Mesodermal cell (in vitro differentiated cells): ENCODE data around the gene EPHB1.

ENCODE experiments used
- H3K27ac ChIP-seq: 2 replicates; pipeline ENCODE4 v1.7.0; 2013; ENCODE audit warnings: mild to moderate bottlenecking, low read depth, low read length, moderate library complexity; ENCODE audit not compliant: severe bottlenecking
- H3K36me3 ChIP-seq: 2 replicates; pipeline ENCODE4 v1.7.1; 2013; ENCODE audit warnings: mild to moderate bottlenecking, low read length, moderate library complexity; ENCODE audit not compliant: control insufficient read depth, insufficient read depth
- H3K4me1 ChIP-seq: one replicate; pipeline ENCODE4 v1.7.1; 2013; ENCODE audit warnings: mild to moderate bottlenecking, low read length; ENCODE audit not compliant: insufficient read depth, control insufficient read depth, poor library complexity, severe bottlenecking
- H3K4me3 ChIP-seq: 2 replicates; pipeline ENCODE4 v1.7.0; 2013; ENCODE audit warnings: low read length, control low read depth, mild to moderate bottlenecking; ENCODE audit not compliant: insufficient read depth, poor library complexity, severe bottlenecking; ENCODE audit errors: extremely low read depth
- H3K9me3 ChIP-seq: 2 replicates; pipeline ENCODE4 v1.7.1; 2013; ENCODE audit warnings: mild to moderate bottlenecking, low read length, moderate library complexity; ENCODE audit not compliant: control insufficient read depth
- WGBS, 2 experiments: methylation state at CpG; one replicate each; pipeline ENCODE4 v1.1.5; 2013; ENCODE audit warnings: missing lambda C conversion rate in 2 of 2; ENCODE audit not compliant: insufficient coverage in 2 of 2; 5-methylcytosine and 5-hydroxymethylcytosine counted together

Gene EPHB1

DNA sequence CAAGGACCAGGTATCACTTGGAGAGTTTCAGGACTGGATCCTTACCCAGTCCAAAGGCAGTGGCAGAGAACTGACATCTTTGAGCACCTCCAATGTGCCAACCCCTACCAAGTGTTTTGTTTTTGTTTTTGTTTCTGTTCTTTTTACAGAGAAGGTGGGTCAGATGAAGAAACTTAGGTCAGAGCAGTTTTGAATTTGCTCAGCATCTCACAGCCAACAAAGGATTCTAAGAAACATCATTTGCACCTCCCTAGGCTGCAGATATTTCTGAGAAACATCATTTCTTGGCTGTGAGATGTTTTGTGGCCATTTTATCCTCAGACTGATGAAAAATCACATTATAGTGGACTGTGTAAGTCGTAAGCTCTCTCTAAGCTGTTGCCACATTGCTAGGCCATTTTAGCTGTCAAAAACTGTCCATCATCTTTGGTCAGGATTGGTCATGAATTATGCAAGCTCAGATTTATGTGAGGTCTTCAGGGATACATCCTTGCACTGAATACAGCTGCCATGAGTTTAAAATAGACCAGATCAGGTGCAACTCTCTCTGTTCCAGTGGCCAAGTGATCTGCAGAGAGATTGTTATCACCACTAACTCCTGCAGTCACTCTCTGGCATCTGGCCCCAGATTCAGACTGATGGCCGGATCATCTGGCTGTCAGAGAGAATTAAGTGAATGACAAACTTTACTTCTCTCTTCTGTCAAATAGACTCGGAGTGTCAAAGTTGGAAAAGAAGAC is 341.5 kb downstream of the EPHB1 start:
- no peak overlapping the region for H3K27ac ChIP-seq
- no peak overlapping the region for H3K4me3 ChIP-seq
- 64 to 67% methylated on average over 1 of the region's 3 CpGs for WGBS, 2 experiments

DNA sequence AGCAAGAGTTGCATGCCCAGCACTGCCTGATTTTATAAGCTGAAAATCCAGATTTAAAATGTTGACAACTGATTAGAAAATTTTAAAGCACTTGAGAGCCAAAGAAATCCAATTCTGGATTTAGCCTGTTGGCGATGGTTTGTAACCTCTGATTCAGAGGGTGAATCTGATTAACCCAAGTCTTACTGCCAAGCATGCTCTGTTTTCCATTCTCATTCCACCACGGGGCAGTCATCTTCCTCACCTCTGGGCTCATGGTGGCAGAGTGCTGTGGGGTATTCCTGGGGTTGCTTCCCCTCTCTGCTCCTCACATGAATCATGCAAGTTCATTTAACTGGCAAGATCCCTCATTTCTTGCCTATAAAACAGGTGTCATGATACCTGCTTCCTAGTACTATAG is 342.2 kb downstream of the EPHB1 start:
- H3K27ac ChIP-seq: no peak overlapping the region
- no peaks in the 10 kb centered on the region for H3K4me1 ChIP-seq
- no peak overlapping the region for H3K4me3 ChIP-seq
- whole genome bisulfite sequencing, 2 experiments: 100% methylated on average over 1 of the region's 2 CpGs
- no peaks in the 10 kb centered on the region for H3K36me3 ChIP-seq
- no peaks in the 10 kb centered on the region for H3K9me3 ChIP-seq

More for the DNA sequence above, 341.5 kb downstream of the EPHB1 start:
- H3K9me3 ChIP-seq: no peaks in the 10 kb centered on the region
- no peaks in the 10 kb centered on the region for H3K36me3 ChIP-seq
- H3K4me1 ChIP-seq: no peaks in the 10 kb centered on the region

DNA sequence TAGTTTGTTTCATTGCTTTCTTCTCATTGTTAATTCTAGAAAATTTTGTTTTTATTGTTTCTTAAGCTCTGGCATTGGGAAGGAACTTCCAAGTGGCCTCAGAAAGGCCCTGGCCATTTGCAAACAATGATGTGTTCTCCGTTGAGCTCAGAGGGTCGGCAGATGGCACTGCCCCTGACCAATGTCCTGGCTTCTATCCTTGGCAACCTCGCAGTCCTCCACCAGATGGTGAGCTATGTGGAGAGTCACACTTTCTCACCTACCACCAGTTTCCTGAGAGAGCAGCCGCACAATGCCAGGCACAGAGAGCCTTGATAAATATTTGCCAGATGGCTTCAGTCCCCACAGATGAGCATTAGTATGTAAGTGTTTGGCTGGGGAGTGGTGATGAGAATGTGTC is 343.7 kb downstream of the EPHB1 start:
- no peaks in the 10 kb centered on the region for H3K9me3 ChIP-seq
- WGBS, 2 experiments: 96 to 100% methylated on average over 1 to 3 of the region's 4 CpGs
- no peak overlapping the region for H3K27ac ChIP-seq
- no peaks in the 10 kb centered on the region for H3K36me3 ChIP-seq
- H3K4me3 ChIP-seq: no peak overlapping the region
- H3K4me1 ChIP-seq: no peaks in the 10 kb centered on the region

DNA sequence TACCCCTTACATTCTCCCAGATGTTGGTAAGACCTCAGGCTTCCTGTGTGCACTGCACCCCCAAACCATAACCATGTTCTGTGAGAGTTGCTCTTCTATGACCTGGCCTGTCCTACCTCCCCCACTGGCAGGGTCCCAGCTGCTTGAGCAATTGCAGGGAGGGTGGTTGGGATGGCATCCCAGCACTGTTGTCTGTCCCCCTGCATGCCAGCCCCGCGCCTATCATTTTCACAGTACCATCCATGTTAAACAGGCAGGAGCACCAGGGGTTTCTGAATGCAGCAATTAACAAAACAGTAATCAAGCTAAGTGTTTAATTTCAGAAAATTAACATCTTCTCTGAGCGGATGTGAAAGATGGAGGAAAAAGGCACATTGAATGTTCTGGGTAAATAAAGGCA is 345.5 kb downstream of the EPHB1 start:
- WGBS, 2 experiments: 88% methylated on average over 1 of the region's 3 CpGs; no CpG with 5 or more reads in 1 of the 2 experiments
- Histone ChIP-seq H3K4me1 (no peaks in the 10 kb centered on the region), H3K9me3 (no peaks in the 10 kb centered on the region), H3K27ac (no peak overlapping the region), H3K4me3 (no peak overlapping the region), H3K36me3 (no peaks in the 10 kb centered on the region)

DNA sequence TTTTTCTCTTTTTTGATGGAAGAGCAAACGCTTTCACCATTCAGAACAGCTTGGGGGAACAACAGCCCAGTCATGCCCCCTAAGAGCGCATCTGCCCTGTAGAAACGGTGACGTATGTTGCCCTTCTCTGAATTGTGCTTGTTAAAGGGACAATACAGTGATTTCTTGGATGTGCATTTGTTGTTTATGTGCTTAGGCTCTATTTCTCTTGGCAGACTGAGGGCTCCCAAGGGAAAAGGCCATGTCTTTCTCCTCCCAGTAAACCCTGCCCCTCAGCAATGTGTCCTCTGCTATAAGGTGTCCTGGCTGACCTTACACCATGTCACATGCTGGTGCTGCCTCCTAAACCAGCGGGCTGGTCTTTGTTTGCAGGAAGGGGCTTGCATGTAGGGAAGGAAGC is 346.1 kb downstream of the EPHB1 start:
- 97% methylated on average over 3 of the region's 5 CpGs; no CpG with 5 or more reads in 1 of the 2 experiments for WGBS, 2 experiments

DNA sequence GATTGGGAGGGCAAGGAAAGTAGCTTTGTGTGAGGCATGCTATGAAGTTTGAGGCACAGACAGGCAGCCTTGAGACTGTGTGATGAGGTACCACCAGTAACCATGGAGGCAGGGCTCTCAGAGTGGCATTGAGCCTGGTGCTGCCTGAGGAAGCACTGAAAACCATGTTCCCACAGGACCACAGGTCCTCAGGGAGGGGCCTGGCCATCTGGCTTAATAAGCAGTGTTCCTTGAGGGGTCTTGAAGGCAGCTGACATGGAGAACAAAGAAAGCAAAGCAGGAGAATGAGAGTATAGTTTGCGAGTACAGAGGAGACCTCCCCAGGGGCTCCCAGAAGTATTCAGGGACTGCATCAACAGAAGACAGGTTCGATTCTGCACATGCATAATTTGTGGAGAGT is 346.6 kb downstream of the EPHB1 start:
- no peaks in the 10 kb centered on the region for H3K9me3 ChIP-seq
- H3K27ac ChIP-seq: no peak overlapping the region
- 68 to 81% methylated on average over 2 of the region's 2 CpGs for WGBS, 2 experiments
- H3K36me3 ChIP-seq: no peaks in the 10 kb centered on the region
- no peaks in the 10 kb centered on the region for H3K4me1 ChIP-seq
- no peak overlapping the region for H3K4me3 ChIP-seq

More for the DNA sequence above, 346.1 kb downstream of the EPHB1 start:
- H3K27ac ChIP-seq: no peak overlapping the region
- no peak overlapping the region for H3K4me3 ChIP-seq
- H3K4me1 ChIP-seq: no peaks in the 10 kb centered on the region
- no peaks in the 10 kb centered on the region for H3K9me3 ChIP-seq
- H3K36me3 ChIP-seq: no peaks in the 10 kb centered on the region

DNA sequence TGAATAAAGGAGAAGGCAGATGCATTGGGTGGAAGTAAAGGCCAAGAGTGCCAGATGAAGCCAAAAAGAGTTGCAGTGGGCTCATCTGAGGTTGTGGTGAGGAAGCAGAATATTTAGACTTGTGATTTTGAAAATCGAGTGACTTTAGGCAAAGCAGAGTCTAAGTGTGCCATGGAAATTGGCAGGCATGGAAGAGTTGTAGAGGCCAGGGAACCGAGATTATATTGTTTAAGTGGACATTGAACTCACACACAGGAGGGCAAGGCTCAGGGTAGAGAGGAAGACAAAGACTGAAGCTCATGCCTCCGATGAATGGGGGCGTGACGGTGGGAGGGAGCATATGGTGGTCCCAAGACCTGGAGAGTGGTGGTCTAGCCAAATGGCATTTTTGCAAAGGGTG is 347.5 kb downstream of the EPHB1 start:
- Histone ChIP-seq H3K27ac (no peak overlapping the region), H3K4me3 (no peak overlapping the region), H3K36me3 (no peaks in the 10 kb centered on the region), H3K4me1 (no peaks in the 10 kb centered on the region), H3K9me3 (no peaks in the 10 kb centered on the region)
- 86% methylated on average over 3 to 5 of the region's 5 CpGs for WGBS, 2 experiments

DNA sequence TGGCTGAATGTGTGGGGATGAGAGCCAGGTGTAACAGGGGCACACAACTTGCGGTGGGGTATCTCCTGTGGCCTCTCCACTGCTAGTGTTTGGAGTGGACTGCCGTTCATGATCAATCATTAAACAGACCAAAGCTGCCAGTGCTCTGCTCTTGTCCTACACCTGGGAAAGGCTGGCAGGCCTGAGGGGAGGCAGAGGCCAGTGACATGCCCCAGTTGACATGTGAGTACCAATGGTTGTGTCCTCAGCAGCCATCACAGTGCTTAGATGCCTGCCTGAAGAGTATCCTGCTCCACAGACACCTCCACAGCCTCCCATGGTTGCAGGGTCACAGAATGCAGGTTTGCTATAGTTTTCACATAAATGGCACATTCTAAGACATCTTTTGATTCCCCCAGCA is 348.4 kb downstream of the EPHB1 start:
- H3K36me3 ChIP-seq: no peaks in the 10 kb centered on the region
- 71 to 82% methylated on average over 1 to 2 of the region's 2 CpGs for WGBS, 2 experiments
- H3K9me3 ChIP-seq: no peaks in the 10 kb centered on the region
- H3K4me3 ChIP-seq: no peak overlapping the region
- no peaks in the 10 kb centered on the region for H3K4me1 ChIP-seq
- no peak overlapping the region for H3K27ac ChIP-seq

DNA sequence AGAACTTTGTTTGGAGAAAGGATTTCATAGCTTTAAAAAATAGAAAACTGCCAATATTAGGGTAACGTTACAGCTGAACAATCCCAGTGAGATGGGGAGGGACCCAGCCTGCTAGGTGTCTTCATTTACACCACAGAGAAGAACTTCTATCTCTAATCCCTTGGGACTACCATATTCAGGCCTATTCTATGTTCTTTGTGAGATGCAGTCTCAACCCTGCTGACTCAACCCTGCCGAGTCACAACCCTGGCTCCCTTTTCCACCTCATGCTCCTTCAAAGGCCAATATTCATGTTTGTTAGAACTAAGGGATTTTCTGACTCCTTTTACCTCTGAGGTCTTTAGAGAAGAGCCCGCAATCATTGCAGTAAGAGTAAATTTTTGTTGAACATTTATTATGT is 350.5 kb downstream of the EPHB1 start:
- H3K36me3 ChIP-seq: no peaks in the 10 kb centered on the region
- no peaks in the 10 kb centered on the region for H3K9me3 ChIP-seq
- H3K4me1 ChIP-seq: no peaks in the 10 kb centered on the region
- H3K4me3 ChIP-seq: no peak overlapping the region
- 75 to 100% methylated on average over 1 of the region's 3 CpGs for WGBS, 2 experiments
- no peak overlapping the region for H3K27ac ChIP-seq

DNA sequence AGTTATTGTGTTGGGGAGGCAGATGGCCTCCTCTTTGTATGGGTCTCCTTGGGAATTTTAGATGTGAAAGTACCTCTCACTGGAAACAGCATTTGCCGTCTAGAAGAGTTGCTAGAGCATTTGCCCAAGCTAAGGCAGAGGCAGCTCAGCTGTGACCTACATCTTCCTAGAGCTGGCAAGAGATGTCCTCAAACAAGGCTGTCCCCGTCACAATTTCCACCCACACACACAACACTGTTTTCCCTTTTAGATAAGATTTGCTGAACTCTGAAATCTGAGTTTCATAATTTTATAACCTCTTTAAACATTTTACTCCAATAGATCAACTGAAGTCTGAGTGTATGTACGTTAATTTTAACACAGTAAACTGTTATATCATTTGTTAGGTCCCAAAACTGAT is 352.6 kb downstream of the EPHB1 start:
- WGBS, 2 experiments: 57 to 100% methylated on average over 1 of the region's 3 CpGs
- H3K36me3 ChIP-seq: no peaks in the 10 kb centered on the region
- H3K4me1 ChIP-seq: no peaks in the 10 kb centered on the region
- no peak overlapping the region for H3K4me3 ChIP-seq
- H3K9me3 ChIP-seq: no peaks in the 10 kb centered on the region
- no peak overlapping the region for H3K27ac ChIP-seq

DNA sequence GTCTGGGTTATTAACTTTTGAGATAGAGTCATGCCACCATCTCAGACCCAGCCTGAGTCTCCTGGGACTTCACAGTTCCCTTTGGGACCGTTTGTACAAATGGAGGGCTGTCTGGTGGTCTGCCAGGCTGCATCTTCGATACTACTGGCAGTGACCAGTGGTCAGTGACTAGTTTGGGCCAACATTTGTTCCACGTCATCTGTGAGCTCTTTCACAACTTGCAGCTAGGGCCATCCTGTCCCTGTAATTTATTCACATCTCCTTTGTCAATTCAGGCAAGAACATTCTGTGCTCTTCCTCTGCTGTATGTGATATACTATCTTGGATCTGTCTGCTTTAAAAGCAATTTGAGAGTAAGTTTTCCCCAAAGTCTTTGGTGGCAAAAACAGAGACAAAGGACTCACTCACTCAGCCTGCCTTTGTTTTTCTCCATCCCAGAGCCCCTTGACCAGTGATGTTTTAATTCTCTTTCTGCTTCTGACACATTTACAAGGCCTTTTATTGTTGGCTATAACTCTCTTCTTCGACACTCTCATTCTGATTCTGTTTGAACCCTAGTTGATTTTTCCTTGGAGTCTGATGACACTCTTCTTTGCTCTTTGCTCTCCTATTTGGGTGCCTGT is 353.4 kb downstream of the EPHB1 start:
- 68 to 91% methylated on average over 4 of the region's 4 CpGs for WGBS, 2 experiments
- Histone ChIP-seq H3K4me1 (no peaks in the 10 kb centered on the region), H3K9me3 (no peaks in the 10 kb centered on the region), H3K36me3 (no peaks in the 10 kb centered on the region), H3K4me3 (no peak overlapping the region), H3K27ac (no peak overlapping the region)
